ENCODE results near the gene RPL10.
A peak's percentile ranks its signal among the peaks of the same experiment; 100 is the strongest.

The RPL10 gene

DNA sequence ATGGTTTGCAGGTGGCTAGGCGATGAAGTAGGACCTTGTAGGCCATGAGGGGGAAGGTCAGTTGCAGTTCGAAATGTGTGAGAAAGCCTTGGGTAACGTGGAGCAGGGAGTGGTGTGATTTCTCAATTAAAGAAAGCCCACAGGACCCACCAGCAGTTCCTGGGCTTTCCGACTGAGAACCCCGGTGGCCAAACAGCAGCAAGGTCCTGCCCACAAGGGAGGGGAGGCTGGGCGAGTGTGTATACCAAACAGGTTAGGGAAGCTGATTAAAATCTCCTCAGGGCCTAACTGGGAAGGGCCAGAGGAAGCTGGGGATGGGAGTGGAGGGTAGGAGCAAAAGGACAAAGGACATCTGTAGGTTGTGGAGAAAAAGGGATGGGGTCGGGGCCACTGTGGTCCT, 32.7 kb downstream of the RPL10 start:
- no peak overlapping the region for H3K4me3 ChIP-seq (ENCODE audit: low read length)
- no peaks in the 10 kb centered on the region for H3K4me1 ChIP-seq (ENCODE audit: control insufficient read depth, low read depth, low read length)
- H3K9ac ChIP-seq (ENCODE audit: low read length) = no peak overlapping the region
- peaks cover 4% of the 10 kb centered on the region for H3K9me3 ChIP-seq (ENCODE audit: control insufficient read depth, low read depth, low read length)
- no peak overlapping the region for H3K27ac ChIP-seq (ENCODE audit: low read length)
- H3K36me3 ChIP-seq (ENCODE audit: control insufficient read depth, low read depth, low read length) = no peaks in the 10 kb centered on the region
- H3K27me3 ChIP-seq (ENCODE audit: control insufficient read depth, insufficient read depth, low read length) = no peaks in the 10 kb centered on the region

DNA sequence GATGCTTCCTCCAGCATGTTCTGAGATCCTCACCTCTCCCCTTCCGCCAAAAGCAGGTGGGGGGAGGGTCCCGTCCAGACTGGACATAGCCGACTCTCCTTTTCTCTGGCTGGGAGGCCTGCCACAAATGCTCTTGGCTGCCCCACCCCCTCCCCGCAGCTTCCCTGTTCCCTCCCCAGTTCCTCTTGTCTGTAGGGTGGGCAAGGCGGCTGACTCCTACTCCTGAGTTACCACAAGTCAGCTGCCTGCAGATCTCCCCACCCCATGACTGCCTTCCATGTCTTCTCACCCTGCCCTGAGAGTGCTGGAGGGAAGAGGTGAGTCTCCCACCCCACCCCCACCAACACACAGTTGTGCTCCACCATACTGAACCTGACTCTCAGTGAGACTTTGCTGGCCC, 33.2 kb downstream of the RPL10 start:
- no peaks in the 10 kb centered on the region for H3K4me1 ChIP-seq (ENCODE audit: control insufficient read depth, low read depth, low read length)
- H3K36me3 ChIP-seq (ENCODE audit: control insufficient read depth, low read depth, low read length) = no peaks in the 10 kb centered on the region
- no peak overlapping the region for H3K9ac ChIP-seq (ENCODE audit: low read length)
- no peak overlapping the region for H3K27ac ChIP-seq (ENCODE audit: low read length)
- peaks cover 4% of the 10 kb centered on the region for H3K9me3 ChIP-seq (ENCODE audit: control insufficient read depth, low read depth, low read length)
- H3K4me3 ChIP-seq (ENCODE audit: low read length) = no peak overlapping the region
- H3K27me3 ChIP-seq (ENCODE audit: control insufficient read depth, insufficient read depth, low read length) = no peaks in the 10 kb centered on the region

- H3K4me1 ChIP-seq (ENCODE audit: control insufficient read depth, low read depth, low read length) = no peaks in the 10 kb centered on the region
- no peaks in the 10 kb centered on the region for H3K27me3 ChIP-seq (ENCODE audit: control insufficient read depth, insufficient read depth, low read length)
- H3K36me3 ChIP-seq (ENCODE audit: control insufficient read depth, low read depth, low read length) = no peaks in the 10 kb centered on the region
- peaks cover under 1% of the 10 kb centered on the region for H3K9me3 ChIP-seq (ENCODE audit: control insufficient read depth, low read depth, low read length)
- H3K27ac ChIP-seq (ENCODE audit: low read length) = no peak overlapping the region
- no peak overlapping the region for H3K4me3 ChIP-seq (ENCODE audit: low read length)
- no peak overlapping the region for H3K9ac ChIP-seq (ENCODE audit: low read length)
These were observed 34.0 kb downstream of the RPL10 start for GRCh38 chrX:154432210-154432609.

DNA sequence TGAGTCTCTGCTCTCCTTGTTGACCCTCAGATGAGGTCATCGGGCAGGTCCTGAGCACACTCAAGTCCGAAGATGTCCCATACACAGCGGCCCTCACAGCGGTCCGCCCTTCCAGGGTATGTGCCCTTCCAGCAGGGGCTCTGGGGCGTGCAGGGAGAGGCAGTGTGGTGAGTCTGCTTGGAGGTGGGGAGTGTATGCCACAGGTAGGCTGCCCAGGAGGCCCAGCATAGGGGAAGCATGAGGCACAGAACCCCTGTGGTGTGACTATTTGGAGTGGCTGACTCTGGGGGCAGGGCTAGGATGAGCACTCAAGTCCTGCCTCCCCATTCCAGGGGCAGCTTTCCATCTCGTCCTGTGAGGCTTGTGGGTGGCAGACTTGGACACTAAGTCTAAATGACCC, 35.4 kb downstream of the RPL10 start:
- H3K4me1 ChIP-seq (ENCODE audit: control insufficient read depth, low read depth, low read length) = no peaks in the 10 kb centered on the region
- H3K9me3 ChIP-seq (ENCODE audit: control insufficient read depth, low read depth, low read length) = no peaks in the 10 kb centered on the region
- H3K9ac ChIP-seq (ENCODE audit: low read length) = no peak overlapping the region
- no peaks in the 10 kb centered on the region for H3K27me3 ChIP-seq (ENCODE audit: control insufficient read depth, insufficient read depth, low read length)
- no peaks in the 10 kb centered on the region for H3K36me3 ChIP-seq (ENCODE audit: control insufficient read depth, low read depth, low read length)
- no peak overlapping the region for H3K27ac ChIP-seq (ENCODE audit: low read length)
- no peak overlapping the region for H3K4me3 ChIP-seq (ENCODE audit: low read length)

DNA sequence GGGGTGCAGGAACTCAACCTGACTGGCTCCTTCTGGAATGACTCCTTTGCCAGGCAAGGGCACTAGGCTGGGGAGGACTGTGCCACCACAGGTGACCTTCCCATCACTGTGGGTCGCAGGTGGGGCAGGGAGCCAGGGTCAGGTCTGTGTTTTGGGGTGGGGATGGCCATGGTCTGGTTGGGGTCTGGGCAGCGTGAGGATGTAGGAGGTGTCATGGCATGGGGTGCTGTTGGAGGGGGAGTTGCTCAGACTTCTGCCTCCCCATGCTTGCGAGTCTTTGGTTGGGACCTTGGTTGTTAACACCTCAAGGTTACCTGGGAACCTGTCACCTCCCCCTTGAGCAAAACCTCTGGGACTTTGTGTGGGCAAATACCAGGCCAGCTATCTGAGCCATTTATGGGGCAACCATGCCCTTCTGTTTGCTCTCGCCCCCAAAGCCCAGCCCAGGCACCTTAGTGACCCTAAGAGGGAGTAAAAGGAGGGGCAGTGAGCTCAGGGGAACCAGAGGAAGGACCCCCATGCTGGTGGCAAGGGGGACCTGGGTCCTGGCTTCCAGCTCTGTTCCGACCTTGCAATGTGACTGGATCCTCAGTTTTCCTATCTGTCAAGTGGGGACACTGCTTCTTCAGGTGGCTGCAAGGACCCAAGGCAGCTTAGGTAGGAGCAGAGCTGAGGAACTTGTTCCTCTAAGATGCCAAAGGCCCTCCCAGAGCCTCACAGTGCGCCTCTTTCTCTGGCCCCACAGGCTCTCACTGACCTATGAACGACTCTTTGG, 36.4 kb downstream of the RPL10 start:
- H3K27ac ChIP-seq (ENCODE audit: low read length) = no peak overlapping the region
- H3K4me3 ChIP-seq (ENCODE audit: low read length) = no peak overlapping the region
- H3K9me3 ChIP-seq (ENCODE audit: control insufficient read depth, low read depth, low read length) = no peaks in the 10 kb centered on the region
- H3K4me1 ChIP-seq (ENCODE audit: control insufficient read depth, low read depth, low read length) = no peaks in the 10 kb centered on the region
- no peak overlapping the region for H3K9ac ChIP-seq (ENCODE audit: low read length)
- H3K36me3 ChIP-seq (ENCODE audit: control insufficient read depth, low read depth, low read length) = no peaks in the 10 kb centered on the region
- H3K27me3 ChIP-seq (ENCODE audit: control insufficient read depth, insufficient read depth, low read length) = no peaks in the 10 kb centered on the region

- H3K27ac ChIP-seq (ENCODE audit: low read length) = no peak overlapping the region
- no peaks in the 10 kb centered on the region for H3K4me1 ChIP-seq (ENCODE audit: control insufficient read depth, low read depth, low read length)
- H3K36me3 ChIP-seq (ENCODE audit: control insufficient read depth, low read depth, low read length) = peaks cover 1% of the 10 kb centered on the region
- no peaks in the 10 kb centered on the region for H3K27me3 ChIP-seq (ENCODE audit: control insufficient read depth, insufficient read depth, low read length)
- no peaks in the 10 kb centered on the region for H3K9me3 ChIP-seq (ENCODE audit: control insufficient read depth, low read depth, low read length)
- H3K9ac ChIP-seq (ENCODE audit: low read length) = no peak overlapping the region
- no peak overlapping the region for H3K4me3 ChIP-seq (ENCODE audit: low read length)
These were observed 37.1 kb downstream of the RPL10 start for GRCh38 chrX:154435171-154435733.

- peaks cover 4% of the 10 kb centered on the region for H3K36me3 ChIP-seq (ENCODE audit: control insufficient read depth, low read depth, low read length)
- no peaks in the 10 kb centered on the region for H3K9me3 ChIP-seq (ENCODE audit: control insufficient read depth, low read depth, low read length)
- H3K4me3 ChIP-seq (ENCODE audit: low read length) = peak overlapping the region; percentile 56
- peak overlapping the region; percentile 45 for H3K9ac ChIP-seq (ENCODE audit: low read length)
- H3K27ac ChIP-seq (ENCODE audit: low read length) = no peak overlapping the region
- no peaks in the 10 kb centered on the region for H3K4me1 ChIP-seq (ENCODE audit: control insufficient read depth, low read depth, low read length)
- no peaks in the 10 kb centered on the region for H3K27me3 ChIP-seq (ENCODE audit: control insufficient read depth, insufficient read depth, low read length)
These were observed 38.3 kb downstream of the RPL10 start for GRCh38 chrX:154436374-154436982.

- Histone ChIP-seq H3K9ac (ENCODE audit: low read length) (peak within 1 kb of the TSS; percentile 45), H3K4me1 (ENCODE audit: control insufficient read depth, low read depth, low read length) (no peaks in the 10 kb centered on the region), H3K4me3 (ENCODE audit: low read length) (peak within 1 kb of the TSS; percentile 60), H3K36me3 (ENCODE audit: control insufficient read depth, low read depth, low read length) (peaks cover 7% of the 10 kb centered on the region), H3K27ac (ENCODE audit: low read length) (no peak within 1 kb of the TSS), H3K9me3 (ENCODE audit: control insufficient read depth, low read depth, low read length) (no peaks in the 10 kb centered on the region), H3K27me3 (ENCODE audit: control insufficient read depth, insufficient read depth, low read length) (no peaks in the 10 kb centered on the region)
These were observed 39.0 kb downstream of the RPL10 start, which contains the start of gene GDI1 for GRCh38 chrX:154436983-154437752. GDI1 (plus strand) TSS chrX:154437154; CDS start chrX:154437255, 101 bp downstream.

- no peaks in the 10 kb centered on the region for H3K4me1 ChIP-seq (ENCODE audit: control insufficient read depth, low read depth, low read length)
- H3K9me3 ChIP-seq (ENCODE audit: control insufficient read depth, low read depth, low read length) = no peaks in the 10 kb centered on the region
- peaks cover 11% of the 10 kb centered on the region for H3K36me3 ChIP-seq (ENCODE audit: control insufficient read depth, low read depth, low read length)
- peak overlapping the region; percentile 60 for H3K4me3 ChIP-seq (ENCODE audit: low read length)
- H3K27me3 ChIP-seq (ENCODE audit: control insufficient read depth, insufficient read depth, low read length) = no peaks in the 10 kb centered on the region
- no peak overlapping the region for H3K27ac ChIP-seq (ENCODE audit: low read length)
- H3K9ac ChIP-seq (ENCODE audit: low read length) = no peak overlapping the region
These were observed 40.1 kb downstream of the RPL10 start for GRCh38 chrX:154437971-154438893.

GRCh38 chrX:154439841-154440240, 41.7 kb downstream of the RPL10 start:
- no peak overlapping the region for H3K27ac ChIP-seq (ENCODE audit: low read length)
- H3K9ac ChIP-seq (ENCODE audit: low read length) = no peak overlapping the region
- no peaks in the 10 kb centered on the region for H3K27me3 ChIP-seq (ENCODE audit: control insufficient read depth, insufficient read depth, low read length)
- H3K36me3 ChIP-seq (ENCODE audit: control insufficient read depth, low read depth, low read length) = peaks cover 11% of the 10 kb centered on the region
- H3K4me1 ChIP-seq (ENCODE audit: control insufficient read depth, low read depth, low read length) = no peaks in the 10 kb centered on the region
- H3K4me3 ChIP-seq (ENCODE audit: low read length) = no peak overlapping the region
- H3K9me3 ChIP-seq (ENCODE audit: control insufficient read depth, low read depth, low read length) = no peaks in the 10 kb centered on the region

Measured in iPS-18a (cell line).